Measurements from ENCODE around the gene PRKCB.

DNA sequence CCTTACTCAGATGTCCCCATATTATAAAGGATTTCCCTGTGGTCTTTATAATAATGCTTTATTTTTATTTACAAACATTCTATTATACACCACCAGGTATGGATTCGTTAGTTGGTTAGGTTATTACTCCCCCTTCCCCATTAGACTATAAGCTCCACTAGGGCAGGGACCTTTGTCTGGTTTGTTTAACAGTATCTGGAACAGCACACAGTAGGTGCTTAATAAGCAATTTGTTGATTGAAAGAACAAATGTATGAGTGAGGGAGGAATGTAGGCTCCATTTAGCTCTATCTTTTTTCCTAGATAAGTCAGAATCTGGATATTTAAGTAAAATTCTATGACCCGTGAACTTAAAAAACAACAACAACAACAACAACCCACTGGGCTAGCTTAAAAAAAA is 2.3 kb upstream of the PRKCB start:
- TF ChIP-seq, protein P1, sequence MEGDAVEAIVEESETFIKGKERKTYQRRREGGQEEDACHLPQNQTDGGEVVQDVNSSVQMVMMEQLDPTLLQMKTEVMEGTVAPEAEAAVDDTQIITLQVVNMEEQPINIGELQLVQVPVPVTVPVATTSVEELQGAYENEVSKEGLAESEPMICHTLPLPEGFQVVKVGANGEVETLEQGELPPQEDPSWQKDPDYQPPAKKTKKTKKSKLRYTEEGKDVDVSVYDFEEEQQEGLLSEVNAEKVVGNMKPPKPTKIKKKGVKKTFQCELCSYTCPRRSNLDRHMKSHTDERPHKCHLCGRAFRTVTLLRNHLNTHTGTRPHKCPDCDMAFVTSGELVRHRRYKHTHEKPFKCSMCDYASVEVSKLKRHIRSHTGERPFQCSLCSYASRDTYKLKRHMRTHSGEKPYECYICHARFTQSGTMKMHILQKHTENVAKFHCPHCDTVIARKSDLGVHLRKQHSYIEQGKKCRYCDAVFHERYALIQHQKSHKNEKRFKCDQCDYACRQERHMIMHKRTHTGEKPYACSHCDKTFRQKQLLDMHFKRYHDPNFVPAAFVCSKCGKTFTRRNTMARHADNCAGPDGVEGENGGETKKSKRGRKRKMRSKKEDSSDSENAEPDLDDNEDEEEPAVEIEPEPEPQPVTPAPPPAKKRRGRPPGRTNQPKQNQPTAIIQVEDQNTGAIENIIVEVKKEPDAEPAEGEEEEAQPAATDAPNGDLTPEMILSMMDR (IDR thresholded peaks at IDR 0.05), result no peak
- TF ChIP-seq POLR2AphosphoS5 (IDR thresholded peaks at IDR 0.05) (no peak), POLR2A (IDR thresholded peaks at IDR 0.05) (no peak)
